Lung (tissue), 12 donors: ENCODE measurements around the gene FOXC1. TPM values are rescaled to one million over a fixed set of nuclear protein-coding genes. Genes with fewer than 3 reads are reported as not detected.
A peak's percentile ranks its signal among the peaks of the same experiment; 100 is the strongest.

ENCODE experiments used
- ATAC-seq: fragments of 200-7000 bp; cut with Tn5 transposase; one replicate; pipeline ENCODE4 v1.9.1; 2020; ENCODE audit warnings: moderate number of reproducible peaks; ENCODE audit not compliant: insufficient read depth, low FRiP score
- DNase-seq, 3 donors: peaks; one replicate each; pipeline ENCODE4 v3.0.0-alpha.2; 2013 to 2017
- H3K27ac ChIP-seq, 2 donors: one replicate each; pipeline ENCODE4 v1.5.1; 2013; ENCODE audit warnings: mild to moderate bottlenecking in 2 of 2, moderate library complexity in 2 of 2, control low read depth in 1 of 2, inconsistent platforms in 1 of 2, low read depth in 1 of 2, low read length in 1 of 2
- H3K27me3 ChIP-seq, 3 donors: one replicate each; pipeline ENCODE4 v1.5.1; 2013; ENCODE audit warnings: low read length in 2 of 3; ENCODE audit not compliant: control insufficient read depth in 3 of 3, insufficient read depth in 3 of 3
- H3K36me3 ChIP-seq, 4 donors: one replicate each; pipeline ENCODE4 v1.5.1; 2013; ENCODE audit warnings: low read length in 4 of 4, mild to moderate bottlenecking in 1 of 4, moderate library complexity in 1 of 4; ENCODE audit not compliant: control insufficient read depth in 4 of 4, insufficient read depth in 4 of 4
- H3K4me1 ChIP-seq, 5 donors: one replicate each; pipeline ENCODE4 v1.5.1; 2013; ENCODE audit warnings: low read length in 5 of 5, mild to moderate bottlenecking in 2 of 5, moderate library complexity in 1 of 5; ENCODE audit not compliant: control insufficient read depth in 5 of 5, insufficient read depth in 5 of 5
- H3K4me3 ChIP-seq: one replicate; pipeline ENCODE4 v1.5.1; 2013; ENCODE audit warnings: mild to moderate bottlenecking, control low read depth, moderate library complexity
- H3K9ac ChIP-seq, 2 donors: one replicate each; pipeline ENCODE4 v1.5.1; 2013; ENCODE audit warnings: low read length in 2 of 2, control low read depth in 1 of 2; ENCODE audit not compliant: insufficient read depth in 1 of 2
- H3K9me3 ChIP-seq, 4 donors: one replicate each; pipeline ENCODE4 v1.5.1; 2013; ENCODE audit warnings: low read length in 3 of 4, mild to moderate bottlenecking in 1 of 4, moderate library complexity in 1 of 4; ENCODE audit not compliant: control insufficient read depth in 4 of 4, insufficient read depth in 3 of 4
- CTCF ChIP-seq: IDR thresholded peaks from 2 replicates; pipeline ENCODE4 v1.5.1; 2012; ENCODE audit warnings: mild to moderate bottlenecking; ENCODE audit errors: control extremely low read depth, extremely low read depth
- WGBS, 2 donors: extraction: QIAGEN DNeasy Blood & Tissue Kit; methylation state at CpG; one replicate each; pipeline ENCODE4 v1.1.7; 2013; 5-methylcytosine and 5-hydroxymethylcytosine counted together
- polyA plus RNA-seq, 2 donors: library from polyadenylated mRNA; stranded (reverse); fragments of 200-250 nt; gene quantifications; one replicate each; pipeline ENCODE4 v1.2.1, GENCODE V29; 2013
- total RNA-seq, 2 donors: library from RNA; depleted of rRNA in 1 of 2; stranded (reverse); fragments of >200 nt in 1 of 2; gene quantifications; one replicate each; pipeline ENCODE4 v1.2.1, GENCODE V29; 2014 to 2021
- donor health status: control.
- donor health status: control.
- donor health status: Bipolar disorder and iron deficiency.
- donor health status: healthy.
- donor health status: DM: yes; HTN: yes; CAD: no.

The FOXC1 gene
- total and polyA plus RNA-seq, 4 donors, result 1.4 to 6.2 (median 2.5) TPM

- no peak for ATAC-seq
- no peak overlapping the region for H3K9ac ChIP-seq
- no peaks in the 10 kb centered on the region for H3K36me3 ChIP-seq
- peaks cover 6 to 70% (median 70%) of the 10 kb centered on the region in 3 donors for H3K27me3 ChIP-seq
- H3K4me3 ChIP-seq, result no peak overlapping the region
- no peak for TF ChIP-seq CTCF
- H3K27ac ChIP-seq, result no peak overlapping the region
- peaks cover 0 to 1% (median 0%) of the 10 kb centered on the region in 4 donors for H3K9me3 ChIP-seq
- peaks cover 0 to 30% (median 0%) of the 10 kb centered on the region in 5 donors for H3K4me1 ChIP-seq
- 5 to 9% methylated on average over 58 to 59 of the region's 59 CpGs for WGBS, 2 donors
- peak in 1 of 3 donors; percentile 40 for DNase-seq
Measured at GRCh38 chr6:1608222-1609040, 1.3 kb upstream of the FOXC1 start.

GRCh38 chr6:1609041-1609647 is 571 bp upstream of the FOXC1 start:
- Histone ChIP-seq H3K9ac (no peak overlapping the region), H3K27ac (peak overlapping the region; percentile 28 to 60), H3K27me3 (peaks cover 3 to 70% (median 69%) of the 10 kb centered on the region in 3 donors), H3K4me3 (peak overlapping the region; percentile 24), H3K36me3 (no peaks in the 10 kb centered on the region), H3K9me3 (peaks cover 0 to 3% (median 0%) of the 10 kb centered on the region in 4 donors), H3K4me1 (peaks cover 0 to 31% (median 7%) of the 10 kb centered on the region in 5 donors)
- DNase-seq (peak in 1 of 3 donors; percentile 56), ATAC-seq (no peak)
- no peak for TF ChIP-seq CTCF
- 1 to 2% methylated on average over 50 to 58 of the region's 58 CpGs for WGBS, 2 donors

- Histone ChIP-seq H3K4me3 (peak overlapping the region; percentile 55), H3K27me3 (peaks cover 3 to 70% (median 65%) of the 10 kb centered on the region in 3 donors), H3K9ac (no peak overlapping the region), H3K36me3 (no peaks in the 10 kb centered on the region), H3K4me1 (peaks cover 0 to 31% (median 7%) of the 10 kb centered on the region in 5 donors), H3K9me3 (peaks cover 0 to 7% (median 0%) of the 10 kb centered on the region in 4 donors), H3K27ac (peak overlapping the region; percentile 76 to 79)
- WGBS, 2 donors, result 2 to 3% methylated on average over 56 to 101 of the region's 101 CpGs
- DNase-seq, result peak in 1 of 3 donors; percentile 36
- TF ChIP-seq CTCF, result no peak
- peak; percentile 3 for ATAC-seq
Measured at GRCh38 chr6:1610497-1611321, 994 bp downstream of the FOXC1 start.
